Activated naive CD4-positive, alpha-beta T cell (primary cell): ENCODE data around the gene SYNE1.
"Not testable (repeated sequence)": the region's sequence is repeated elsewhere in the genome, so short reads cannot be mapped to it uniquely, and the experiment has no call there.

ENCODE experiments used
- DNase-seq, 4 experiments: peaks; one replicate each; lab custom pipeline; 2025; lab: John Stamatoyannopoulos, UW

The SYNE1 gene

GRCh38 chr6:152490971-152491378 lies 146.2 kb downstream of the SYNE1 start:
- not testable (repeated sequence) for DNase-seq

- DNase-seq: no peak
Observed at GRCh38 chr6:152484806-152485205, 152.4 kb downstream of the SYNE1 start.

GRCh38 chr6:152482289-152482688 lies 154.9 kb downstream of the SYNE1 start:
- DNase-seq: no peak

GRCh38 chr6:152478377-152479010 lies 158.7 kb downstream of the SYNE1 start:
- no peak for DNase-seq

DNA sequence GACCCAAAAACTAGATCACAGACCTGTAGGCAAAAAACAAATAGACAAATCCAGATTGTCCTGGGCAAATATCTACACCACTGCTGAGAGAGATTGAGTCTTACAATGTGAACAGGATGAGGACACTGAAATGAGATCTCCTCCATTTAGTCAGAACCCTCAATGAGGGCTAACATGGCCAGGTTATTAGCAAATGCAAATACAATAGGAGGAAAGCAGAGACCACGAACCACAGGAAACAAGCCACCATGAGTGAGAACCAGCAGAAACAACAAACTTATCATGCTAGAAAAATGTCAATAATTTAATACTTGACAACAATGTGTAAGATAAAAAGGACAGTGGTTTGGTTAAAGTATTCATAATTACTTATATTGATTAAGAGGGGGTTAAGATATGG lies 162.8 kb downstream of the SYNE1 start:
- DNase-seq: no peak

DNA sequence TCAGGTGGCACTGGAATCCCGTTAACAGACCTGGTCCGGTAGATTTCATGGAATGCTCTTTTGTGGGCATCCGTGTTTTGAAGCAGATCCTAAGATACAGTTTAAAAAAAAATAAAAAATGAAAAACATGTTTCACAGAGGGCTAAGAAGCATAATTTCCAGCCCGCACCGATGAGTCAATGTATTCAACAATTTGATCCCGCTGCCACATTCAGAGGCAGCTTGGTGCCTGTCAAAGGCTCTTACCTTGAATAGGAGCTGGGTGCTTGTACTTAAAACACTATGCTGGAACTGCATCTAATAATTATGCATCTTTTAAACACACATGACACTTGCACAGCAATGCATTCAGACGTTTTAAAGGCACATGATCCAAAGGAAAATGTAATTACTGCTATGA lies 164.8 kb downstream of the SYNE1 start:
- DNase-seq: no peak

DNA sequence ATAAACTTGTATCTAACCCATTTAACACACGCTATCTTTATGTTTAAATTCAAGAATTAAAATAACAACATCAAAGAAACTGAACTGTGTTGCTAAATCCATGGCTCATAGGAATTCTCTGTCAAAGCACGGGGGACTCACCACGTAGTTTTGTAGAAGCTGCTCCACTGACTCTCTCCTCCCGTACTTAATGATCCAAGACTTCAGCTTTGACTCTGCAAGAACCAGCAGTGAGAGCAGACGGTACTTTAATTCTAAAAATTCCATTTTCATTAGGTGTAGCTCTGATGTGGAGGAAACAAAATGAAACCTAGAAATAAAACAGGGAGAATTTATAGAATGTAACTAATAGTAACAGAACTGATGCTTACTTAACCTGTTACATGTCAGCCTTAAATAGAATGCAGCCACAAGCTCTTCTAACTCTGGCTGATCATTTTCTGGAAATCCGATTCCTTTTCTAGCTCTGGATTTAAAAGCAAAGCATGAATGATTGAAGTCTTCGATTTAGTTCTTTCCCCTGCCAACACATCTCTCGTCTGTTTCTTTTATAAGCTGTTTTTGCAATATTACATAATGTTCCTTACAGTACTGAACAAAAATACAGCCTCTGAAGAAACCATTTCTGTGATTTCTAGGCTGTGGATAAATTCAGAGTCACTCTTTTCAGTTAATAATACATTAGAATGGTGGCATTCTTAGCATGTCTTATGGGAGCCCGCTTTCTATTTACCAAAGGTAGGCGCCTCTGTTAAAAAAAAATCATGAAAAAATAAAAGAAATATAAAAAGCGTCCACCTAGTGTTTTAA lies 165.5 kb downstream of the SYNE1 start:
- DNase-seq: no peak

DNA sequence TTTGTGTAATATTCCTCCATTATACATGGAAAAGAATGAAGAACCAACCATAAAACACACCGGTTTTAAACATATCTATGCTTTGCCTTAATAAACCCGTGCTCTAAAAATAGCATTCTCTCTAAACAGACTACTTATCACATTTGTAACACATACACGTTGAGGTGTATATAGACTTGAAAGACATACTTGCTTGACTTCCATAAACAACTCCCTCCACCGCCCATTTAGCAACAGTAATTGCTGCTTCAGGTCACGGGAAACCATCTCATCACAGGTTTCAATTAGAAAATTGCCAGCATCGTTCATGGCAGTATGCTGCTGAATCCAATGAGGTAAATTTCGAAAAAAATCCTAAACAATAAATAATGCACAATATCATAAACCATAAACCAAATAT lies 174.0 kb downstream of the SYNE1 start:
- no peak for DNase-seq

GRCh38 chr6:152462716-152463115 lies 174.4 kb downstream of the SYNE1 start:
- no peak for DNase-seq

DNA sequence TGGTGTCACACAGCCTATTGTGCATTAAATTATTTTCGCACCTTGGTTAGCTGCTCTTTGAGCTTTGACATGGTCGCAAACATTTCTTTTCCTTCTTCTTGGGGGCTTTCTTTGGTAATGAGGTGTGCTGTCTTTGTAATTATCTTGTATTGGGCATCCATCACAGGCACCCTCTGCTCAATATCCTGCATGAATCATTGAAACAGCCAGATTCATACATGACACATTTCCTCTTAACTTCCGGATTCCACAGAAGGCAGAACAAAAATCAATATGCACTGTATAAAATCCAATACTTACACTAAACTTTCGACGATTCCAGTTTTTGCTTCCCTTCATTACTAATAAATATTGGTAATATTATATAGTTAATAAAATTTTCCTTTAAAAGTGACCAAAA lies 175.6 kb downstream of the SYNE1 start:
- no peak for DNase-seq

DNA sequence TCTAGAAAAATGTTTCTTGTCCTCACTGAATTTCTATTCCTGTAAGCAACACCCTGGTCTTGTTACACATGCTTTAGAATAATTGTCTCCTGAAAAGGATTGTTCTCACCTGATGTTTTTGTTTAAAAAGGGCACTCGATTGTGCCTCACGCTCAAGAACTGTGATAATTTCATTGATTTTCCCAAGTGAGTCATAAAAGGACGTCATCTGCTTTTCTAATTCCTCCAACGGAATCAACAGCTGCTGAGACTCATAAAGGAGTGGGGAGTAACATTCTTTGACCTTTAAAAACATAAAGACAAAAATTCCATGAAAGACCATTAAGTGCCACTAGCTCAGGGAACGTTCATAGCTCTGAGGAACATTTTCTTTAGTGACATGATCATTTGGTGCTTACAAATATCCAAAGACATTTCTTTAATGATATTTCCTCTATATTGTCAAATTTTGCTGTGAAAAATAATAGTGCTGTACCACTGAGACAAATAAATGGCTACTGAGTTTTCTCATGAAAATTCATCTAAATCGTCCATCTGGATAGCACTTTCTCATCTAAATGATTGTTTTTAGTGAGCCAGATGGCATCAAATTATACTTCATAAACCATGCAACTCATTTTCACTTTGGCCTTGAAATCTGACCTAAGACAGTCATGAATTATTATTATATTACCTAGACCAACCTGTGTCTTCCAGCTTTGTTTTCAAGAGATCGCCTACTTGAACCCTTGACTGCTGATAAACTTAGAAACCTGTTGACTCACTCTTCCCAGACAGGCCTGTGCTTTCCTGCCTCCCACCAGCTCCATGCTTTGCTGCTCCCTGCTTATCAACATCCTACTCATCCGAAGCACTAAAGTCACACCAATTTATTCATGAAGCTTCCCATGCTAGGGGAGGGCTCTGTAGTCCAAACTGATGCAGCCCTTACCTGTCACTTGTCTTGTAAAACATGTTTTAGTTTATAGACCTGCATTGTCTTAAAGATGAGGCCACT lies 178.2 kb downstream of the SYNE1 start:
- DNase-seq: no peak

DNA sequence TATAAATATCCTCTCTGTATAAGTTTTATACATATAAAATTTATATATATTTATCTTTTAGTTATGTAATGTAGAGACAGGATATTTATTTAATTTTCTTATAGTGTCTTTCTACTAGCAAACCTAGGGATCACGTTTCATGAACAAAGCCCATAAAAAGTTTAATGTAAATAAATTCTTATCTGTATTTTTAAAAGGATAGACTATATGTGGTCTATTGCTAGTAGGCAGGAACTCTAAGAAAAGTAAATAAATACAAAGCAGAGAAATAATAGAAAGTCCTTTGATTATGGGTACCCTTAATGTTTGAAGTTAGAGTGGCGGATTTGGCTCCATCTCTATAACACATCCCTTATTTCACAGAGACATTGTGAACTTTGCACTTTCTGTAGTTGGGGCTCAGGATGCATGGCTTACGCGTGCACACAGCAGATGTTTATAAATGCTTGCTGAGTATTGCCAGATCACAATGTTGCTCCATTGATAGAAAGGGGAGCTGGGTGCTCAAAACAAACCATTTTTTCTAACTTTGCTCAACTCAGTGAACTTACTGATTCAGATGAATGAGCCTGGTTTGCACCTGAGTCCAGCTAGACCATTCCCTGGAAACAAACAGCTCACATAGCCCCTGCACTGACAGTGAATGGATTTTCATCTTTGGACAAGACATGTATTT lies 179.1 kb downstream of the SYNE1 start:
- DNase-seq: no peak

DNA sequence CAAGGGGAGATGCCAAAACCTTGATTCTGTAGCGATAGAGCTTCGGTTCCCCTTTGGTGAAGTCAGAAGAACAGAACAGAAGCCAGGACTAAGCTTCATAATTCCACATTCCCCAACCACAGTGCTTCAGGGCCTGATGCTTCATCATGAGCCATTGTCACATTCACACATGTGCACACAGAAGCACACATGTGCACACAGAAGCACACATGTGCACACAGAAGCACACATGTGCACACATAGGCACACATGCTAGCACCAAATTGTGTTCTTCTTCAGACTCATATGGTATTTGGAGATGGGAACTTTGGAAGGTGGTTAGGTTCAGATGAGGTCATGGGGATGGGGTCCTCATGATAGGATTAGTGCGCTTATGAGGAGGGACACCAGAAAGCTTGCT lies 183.2 kb downstream of the SYNE1 start:
- no peak for DNase-seq

- DNase-seq: no peak
Observed at GRCh38 chr6:152453421-152453820, 183.7 kb downstream of the SYNE1 start.

- no peak for DNase-seq
Observed at GRCh38 chr6:152452639-152453038, 184.5 kb downstream of the SYNE1 start.

GRCh38 chr6:152450519-152450918 lies 186.6 kb downstream of the SYNE1 start:
- no peak for DNase-seq

DNA sequence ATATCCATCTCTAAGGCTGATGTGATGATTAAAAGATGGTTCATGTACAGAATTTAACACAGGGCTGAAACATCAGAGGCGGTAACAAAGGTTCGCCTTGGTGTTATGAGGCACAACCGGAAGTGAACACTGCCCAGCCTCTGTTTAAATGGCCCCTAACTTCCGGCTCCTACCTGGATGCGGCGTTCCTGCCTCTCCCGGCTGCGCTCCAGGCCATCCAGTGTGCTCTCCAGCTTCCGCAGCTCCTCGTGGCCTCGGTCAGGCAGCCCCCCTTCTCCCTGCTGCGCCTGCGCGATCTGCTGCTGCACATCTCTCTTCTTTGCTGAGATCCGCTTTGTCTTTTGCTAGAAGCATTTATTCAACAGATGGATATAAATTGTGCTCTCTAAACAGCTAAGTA lies 195.3 kb downstream of the SYNE1 start:
- no peak for DNase-seq

- no peak for DNase-seq
Observed at GRCh38 chr6:152435816-152436215, 201.3 kb downstream of the SYNE1 start.

- no peak for DNase-seq
Observed at GRCh38 chr6:152432758-152433157, 204.4 kb downstream of the SYNE1 start.

- no peak for DNase-seq
Observed at GRCh38 chr6:152428126-152428525, 209.0 kb downstream of the SYNE1 start.

DNA sequence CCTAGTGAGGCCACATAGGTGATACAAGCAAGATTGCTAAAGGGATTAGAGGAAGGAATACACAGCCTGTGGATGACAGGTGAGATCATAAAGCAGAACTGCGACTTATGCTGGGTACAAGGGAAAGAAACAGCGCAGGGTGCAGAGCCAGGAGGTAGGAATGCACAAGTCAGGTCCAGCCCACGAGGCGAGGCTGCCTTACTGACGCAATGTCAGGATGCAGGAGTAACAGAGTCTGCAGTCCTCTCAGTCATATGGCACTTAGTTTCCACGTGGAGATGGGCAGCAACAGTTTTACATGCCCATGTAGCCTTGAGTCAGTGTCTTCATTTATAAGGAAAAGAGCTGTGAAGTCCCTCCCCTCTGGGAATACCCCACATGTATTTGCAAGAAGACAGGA lies 210.9 kb downstream of the SYNE1 start:
- no peak for DNase-seq
